Adrenal gland (tissue), 5 donors: ENCODE data around the gene RAB10.

Experiments used
- POLR2A ChIP-seq, 2 donors: fragments of 450-650 bp; IDR thresholded peaks; one replicate each; pipeline ENCODE4 v1.6.1; 2017; ENCODE audit warnings: antibody characterized with exemption in 2 of 2, mild to moderate bottlenecking in 2 of 2, moderate library complexity in 1 of 2
- TF ChIP-seq, protein P1 (sequence below), 6 experiments: fragments of 450-650 bp in 4 of 6; fragments of 200-600 bp in 2 of 6; sonication (generic) in 1 of 6; IDR thresholded peaks; 1 replicate in 5 of 6; 2 replicates in 1 of 6; pipeline versions ENCODE4 v1.5.1 to v1.8.0; 2016 to 2021; ENCODE audit warnings: antibody characterized with exemption in 6 of 6, mild to moderate bottlenecking in 2 of 6, moderate library complexity in 1 of 6
- donor health status: DM: no; HTN: no; CAD: no.

DNA sequence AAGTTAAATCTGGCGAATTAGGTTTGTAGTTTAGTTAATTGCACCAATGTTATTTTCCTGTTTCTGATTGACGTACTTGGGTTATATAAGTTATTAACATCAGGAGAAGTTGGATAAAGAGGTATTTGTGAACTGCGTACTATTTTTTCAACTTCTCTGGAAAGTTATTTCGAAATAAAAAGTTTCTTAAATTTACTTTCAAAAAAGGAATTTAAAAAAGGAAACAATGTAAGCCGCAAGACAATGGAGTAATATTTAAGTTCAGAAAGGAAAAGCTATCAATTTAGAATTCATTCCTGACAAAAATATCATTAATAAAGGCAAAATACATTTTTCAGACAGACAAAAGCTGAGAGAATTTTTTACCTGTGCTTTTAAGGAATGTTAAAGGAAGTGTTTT is 47.7 kb downstream of the RAB10 start:
- TF ChIP-seq, protein P1, sequence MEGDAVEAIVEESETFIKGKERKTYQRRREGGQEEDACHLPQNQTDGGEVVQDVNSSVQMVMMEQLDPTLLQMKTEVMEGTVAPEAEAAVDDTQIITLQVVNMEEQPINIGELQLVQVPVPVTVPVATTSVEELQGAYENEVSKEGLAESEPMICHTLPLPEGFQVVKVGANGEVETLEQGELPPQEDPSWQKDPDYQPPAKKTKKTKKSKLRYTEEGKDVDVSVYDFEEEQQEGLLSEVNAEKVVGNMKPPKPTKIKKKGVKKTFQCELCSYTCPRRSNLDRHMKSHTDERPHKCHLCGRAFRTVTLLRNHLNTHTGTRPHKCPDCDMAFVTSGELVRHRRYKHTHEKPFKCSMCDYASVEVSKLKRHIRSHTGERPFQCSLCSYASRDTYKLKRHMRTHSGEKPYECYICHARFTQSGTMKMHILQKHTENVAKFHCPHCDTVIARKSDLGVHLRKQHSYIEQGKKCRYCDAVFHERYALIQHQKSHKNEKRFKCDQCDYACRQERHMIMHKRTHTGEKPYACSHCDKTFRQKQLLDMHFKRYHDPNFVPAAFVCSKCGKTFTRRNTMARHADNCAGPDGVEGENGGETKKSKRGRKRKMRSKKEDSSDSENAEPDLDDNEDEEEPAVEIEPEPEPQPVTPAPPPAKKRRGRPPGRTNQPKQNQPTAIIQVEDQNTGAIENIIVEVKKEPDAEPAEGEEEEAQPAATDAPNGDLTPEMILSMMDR (IDR thresholded peaks at IDR 0.05) = no peak
- no peak for TF ChIP-seq POLR2A (IDR thresholded peaks at IDR 0.05)
